UCSD-AML1 (cell line): ENCODE results near the gene RAB3GAP1.

ENCODE experiments used
- DNase-seq: peaks from one replicate; lab custom pipeline; 2025; ENCODE audit not compliant: unreplicated experiment; lab: John Stamatoyannopoulos, UW

Gene RAB3GAP1

GRCh38 chr2:135162377-135162776, 110.3 kb downstream of the RAB3GAP1 start:
- no peak for DNase-seq

- DNase-seq = no peak
Measured at GRCh38 chr2:135162786-135163185, 110.7 kb downstream of the RAB3GAP1 start.

- no peak for DNase-seq
Measured at GRCh38 chr2:135163306-135163705, 111.2 kb downstream of the RAB3GAP1 start.

- DNase-seq = no peak
Measured at GRCh38 chr2:135163901-135164300, 111.8 kb downstream of the RAB3GAP1 start.

- DNase-seq = no peak
Measured at GRCh38 chr2:135164431-135164830, 112.3 kb downstream of the RAB3GAP1 start.

- DNase-seq = no peak
Measured at GRCh38 chr2:135167273-135167672, 115.2 kb downstream of the RAB3GAP1 start.

GRCh38 chr2:135168204-135168856, 116.2 kb downstream of the RAB3GAP1 start:
- DNase-seq = no peak

GRCh38 chr2:135169900-135170753, 118.0 kb downstream of the RAB3GAP1 start:
- no peak for DNase-seq

- no peak for DNase-seq
Measured at GRCh38 chr2:135174049-135174809, 122.1 kb downstream of the RAB3GAP1 start.

- no peak for DNase-seq
Measured at GRCh38 chr2:135174810-135175093, 122.7 kb downstream of the RAB3GAP1 start.

- no peak for DNase-seq
Measured at GRCh38 chr2:135175177-135175576, 123.1 kb downstream of the RAB3GAP1 start.

GRCh38 chr2:135179689-135180088, 127.6 kb downstream of the RAB3GAP1 start:
- no peak for DNase-seq

- DNase-seq = no peak
Measured at GRCh38 chr2:135182190-135182589, 130.1 kb downstream of the RAB3GAP1 start.

GRCh38 chr2:135182601-135183000, 130.5 kb downstream of the RAB3GAP1 start:
- no peak for DNase-seq

- no peak for DNase-seq
Measured at GRCh38 chr2:135183822-135184221, 131.7 kb downstream of the RAB3GAP1 start.

- no peak for DNase-seq
Measured at GRCh38 chr2:135186054-135186453, 134.0 kb downstream of the RAB3GAP1 start.

- DNase-seq = no peak
Measured at GRCh38 chr2:135187270-135187669, 135.2 kb downstream of the RAB3GAP1 start.

GRCh38 chr2:135189148-135189547, 137.1 kb downstream of the RAB3GAP1 start:
- DNase-seq = no peak

GRCh38 chr2:135190799-135191198, 138.7 kb downstream of the RAB3GAP1 start:
- no peak for DNase-seq

- no peak for DNase-seq
Measured at GRCh38 chr2:135198481-135198880, 146.4 kb downstream of the RAB3GAP1 start.

- no peak for DNase-seq
Measured at GRCh38 chr2:135202751-135203150, 150.7 kb downstream of the RAB3GAP1 start.

- DNase-seq = no peak
Measured at GRCh38 chr2:135203944-135204343, 151.9 kb downstream of the RAB3GAP1 start.
